ENCODE results near the gene PHF21B.

PHF21B gene

GRCh38 chr22:44881624-44882023 lies 128.2 kb downstream of the PHF21B start:
- no peak for TF ChIP-seq RAD21 (IDR thresholded peaks at IDR 0.05; ENCODE audit: low read depth)
- TF ChIP-seq ZBTB7A (IDR thresholded peaks at IDR 0.05; ENCODE audit: low read depth): no peak
- TF ChIP-seq REST (IDR thresholded peaks at IDR 0.05; ENCODE audit: low read depth): no peak
- no peak for TF ChIP-seq YY1 (IDR thresholded peaks at IDR 0.05; ENCODE audit: low read depth)
- TF ChIP-seq MAX (IDR thresholded peaks at IDR 0.05): no peak
- no peak for TF ChIP-seq TAF1 (IDR thresholded peaks at IDR 0.05; ENCODE audit: low read depth)
- no peak for TF ChIP-seq CREB1 (IDR thresholded peaks at IDR 0.05; ENCODE audit: low read depth)

GRCh38 chr22:44880610-44881290 lies 129.1 kb downstream of the PHF21B start:
- TF ChIP-seq RAD21 (IDR thresholded peaks at IDR 0.05; ENCODE audit: low read depth) (no peak), NFIC (IDR thresholded peaks at IDR 0.05) (no peak), TCF12 (IDR thresholded peaks at IDR 0.05; ENCODE audit: low read depth) (no peak), USF1 (IDR thresholded peaks at IDR 0.05) (no peak), ZBTB7A (IDR thresholded peaks at IDR 0.05; ENCODE audit: low read depth) (no peak), EGR1 (IDR thresholded peaks at IDR 0.05) (no peak), TEAD4 (IDR thresholded peaks at IDR 0.05) (no peak), REST (IDR thresholded peaks at IDR 0.05; ENCODE audit: low read depth) (no peak), EP300 (IDR thresholded peaks at IDR 0.05; ENCODE audit: borderline replicate concordance) (no peak), CEBPB (IDR thresholded peaks at IDR 0.05) (no peak), YY1 (IDR thresholded peaks at IDR 0.05; ENCODE audit: low read depth) (no peak), MAX (IDR thresholded peaks at IDR 0.05) (no peak), CREB1 (IDR thresholded peaks at IDR 0.05; ENCODE audit: low read depth) (no peak), TAF1 (IDR thresholded peaks at IDR 0.05; ENCODE audit: low read depth) (no peak), FOXM1 (IDR thresholded peaks at IDR 0.05; ENCODE audit: borderline replicate concordance, low read depth) (no peak)

- TF ChIP-seq TAF1 (IDR thresholded peaks at IDR 0.05; ENCODE audit: low read depth) (no peak), TCF12 (IDR thresholded peaks at IDR 0.05; ENCODE audit: low read depth) (no peak), TEAD4 (IDR thresholded peaks at IDR 0.05) (no peak), EGR1 (IDR thresholded peaks at IDR 0.05) (no peak)
These were observed 130.5 kb downstream of the PHF21B start for GRCh38 chr22:44879301-44879680.

- TF ChIP-seq MAX (IDR thresholded peaks at IDR 0.05) (no peak), FOXM1 (IDR thresholded peaks at IDR 0.05; ENCODE audit: borderline replicate concordance, low read depth) (no peak)
These were observed 131.1 kb downstream of the PHF21B start for GRCh38 chr22:44878483-44879300.

GRCh38 chr22:44876921-44877320 lies 132.9 kb downstream of the PHF21B start:
- TF ChIP-seq EGR1 (IDR thresholded peaks at IDR 0.05) (no peak), REST (IDR thresholded peaks at IDR 0.05; ENCODE audit: low read depth) (no peak), TAF1 (IDR thresholded peaks at IDR 0.05; ENCODE audit: low read depth) (no peak)

Measured in Ishikawa (cell line).